Endothelial cell of umbilical vein (primary cell): ENCODE measurements around the gene TYSND1. TPM values are rescaled to one million over a fixed set of nuclear protein-coding genes. Genes with fewer than 3 reads are reported as not detected.

ENCODE experiments used
- BruUV-seq: library from RNA; stranded (reverse); fragments of 400-500 nt; replicated peaks from 2 replicates; lab custom pipeline; 2021; lab: Mats Ljungman, UMichigan
- CTCF ChIA-PET: fragments of 300-600, 350-600 bp; sonication (Branson Sonifier 250); formaldehyde crosslinking; loops from one replicate; lab custom pipeline; 2021; ENCODE audit warnings: antibody characterized with exemption, inconsistent platforms; lab: Charles Lee
- POLR2A ChIA-PET: fragments of 300-600, 350-600 bp; sonication (Branson Sonifier 250); formaldehyde crosslinking; loops from one replicate; lab custom pipeline; 2021; ENCODE audit warnings: antibody characterized with exemption, inconsistent platforms; lab: Charles Lee
- DNase-seq: peaks from one replicate; pipeline ENCODE4 v3.0.0-alpha.2; 2011; ENCODE audit warnings: low read depth, low spot score
- FAIRE-seq: peaks from 2 replicates; lab custom pipeline; 2011; peaks lifted over from hg19 to GRCh38; lab: Jason Lieb, UNC
- H2AFZ ChIP-seq: 2 replicates; pipeline ENCODE4 v1.6.0; 2012; ENCODE audit warnings: low read depth, low read length, control low read depth, inconsistent platforms
- H3K27ac ChIP-seq: 2 replicates; pipeline ENCODE4 v1.5.1; 2011; ENCODE audit warnings: low read depth, mild to moderate bottlenecking, control low read depth, low read length, moderate library complexity; ENCODE audit not compliant: insufficient read depth
- H3K27me3 ChIP-seq, 2 experiments: 2 replicates each; pipeline versions ENCODE4 v1.6.0 to v1.6.1; 2011; ENCODE audit warnings: low read length in 2 of 2, mixed read lengths in 1 of 2; ENCODE audit not compliant: control insufficient read depth in 2 of 2, insufficient read depth in 2 of 2
- H3K36me3 ChIP-seq, 2 experiments: 2 replicates in 1 of 2; 3 replicates in 1 of 2; pipeline ENCODE4 v1.5.1; 2011; ENCODE audit warnings: low read length in 2 of 2, mild to moderate bottlenecking in 1 of 2, moderate library complexity in 1 of 2; ENCODE audit not compliant: control insufficient read depth in 2 of 2, insufficient read depth in 2 of 2; ENCODE audit errors: extremely low read depth in 1 of 2
- H3K4me1 ChIP-seq: 3 replicates; pipeline ENCODE4 v1.5.1; 2011; ENCODE audit warnings: mild to moderate bottlenecking, low read length; ENCODE audit not compliant: control insufficient read depth, insufficient read depth; ENCODE audit errors: extremely low read depth
- H3K4me2 ChIP-seq: 2 replicates; pipeline ENCODE4 v1.6.1; 2011; ENCODE audit warnings: low read length, control low read depth, mixed read lengths; ENCODE audit not compliant: insufficient read depth
- H3K4me3 ChIP-seq, 3 experiments: fragments of 200-600 bp in 1 of 3; sonication (generic), shearing (Covaris generic) in 1 of 3; replicated peaks in 1 of 3; 2 replicates each; pipeline ENCODE4 v1.5.1; 2011 to 2016; ENCODE audit warnings: control low read depth in 3 of 3, low read length in 3 of 3, mild to moderate bottlenecking in 2 of 3, inconsistent platforms in 1 of 3, low read depth in 1 of 3, moderate library complexity in 1 of 3; ENCODE audit not compliant: insufficient read depth in 1 of 3
- H3K79me2 ChIP-seq: 2 replicates; pipeline ENCODE4 v1.6.0; 2012; ENCODE audit warnings: low read length, inconsistent platforms; ENCODE audit not compliant: control insufficient read depth, insufficient read depth
- H3K9ac ChIP-seq: replicated peaks from 2 replicates; pipeline ENCODE3; 2011; ENCODE audit warnings: low read length, control low read depth; ENCODE audit not compliant: insufficient read depth; ENCODE audit errors: extremely low read depth
- H3K9me1 ChIP-seq: replicated peaks from 3 replicates; pipeline ENCODE4 v1.6.0; 2011; ENCODE audit warnings: mild to moderate bottlenecking, low read length; ENCODE audit not compliant: control insufficient read depth, insufficient read depth; ENCODE audit errors: extremely low read depth
- H3K9me3 ChIP-seq: replicated peaks from 2 replicates; pipeline ENCODE4 v1.5.1; 2012; ENCODE audit warnings: low read length, inconsistent platforms; ENCODE audit not compliant: control insufficient read depth, insufficient read depth
- H4K20me1 ChIP-seq: replicated peaks from 2 replicates; pipeline ENCODE3; 2011; ENCODE audit warnings: mild to moderate bottlenecking, low read length; ENCODE audit not compliant: control insufficient read depth, insufficient read depth; ENCODE audit errors: extremely low read depth
- EZH2 ChIP-seq: IDR thresholded peaks from 2 replicates; pipeline ENCODE4 v1.6.1; 2012; ENCODE audit warnings: borderline replicate concordance, low read depth, mild to moderate bottlenecking, moderate library complexity, low read length, inconsistent platforms; ENCODE audit not compliant: severe bottlenecking
- FOS ChIP-seq: IDR thresholded peaks from 2 replicates; pipeline ENCODE4 v1.6.1; 2011; ENCODE audit warnings: mild to moderate bottlenecking, low read length, moderate library complexity, borderline replicate concordance; ENCODE audit not compliant: insufficient read depth
- GATA2 ChIP-seq: IDR thresholded peaks from 2 replicates; pipeline ENCODE4 v1.7.0; 2011; ENCODE audit warnings: low read depth, mild to moderate bottlenecking, moderate library complexity, mixed read lengths, low read length; ENCODE audit not compliant: insufficient read length, insufficient read depth
- JUN ChIP-seq: IDR thresholded peaks from 2 replicates; pipeline ENCODE4 v1.6.1; 2011; ENCODE audit warnings: borderline replicate concordance, low read depth; ENCODE audit not compliant: insufficient read length, insufficient read depth
- MAX ChIP-seq: IDR thresholded peaks from 2 replicates; pipeline ENCODE4 v1.6.1; 2011; ENCODE audit not compliant: insufficient read depth, insufficient read length
- MYC ChIP-seq: IDR thresholded peaks from one replicate; pipeline ENCODE4 v1.6.1; 2011; ENCODE audit warnings: mild to moderate bottlenecking, low read depth, low read length
- POLR2A ChIP-seq: IDR thresholded peaks from 2 replicates; pipeline ENCODE4 v1.6.1; 2012; ENCODE audit warnings: low read depth, mild to moderate bottlenecking, control low read depth, low read length
- POLR2AphosphoS5 ChIP-seq: IDR thresholded peaks from 2 replicates; pipeline ENCODE4 v1.6.1; 2012; ENCODE audit warnings: low read depth, mild to moderate bottlenecking, control low read depth, low read length, moderate library complexity; ENCODE audit not compliant: insufficient read depth
- dilution Hi-C: fragments of 300-500 bp; cut with MboI; formaldehyde crosslinking; loops from one replicate; pipeline ENCODE4 v1.15.0; 2019; ENCODE audit warnings: low sequenced_read_pairs; ENCODE audit not compliant: extremely low pct_ligation_motif_present
- intact Hi-C: fragments of 100-400 bp; cut with micrococcal nuclease; formaldehyde crosslinking; loops from one replicate; pipeline ENCODE4 v1.10.0; 2022
- polyA plus RNA-seq, 4 experiments: library from polyadenylated mRNA; depleted of rRNA in 3 of 4; stranded (reverse) in 3 of 4; unstranded in 1 of 4; fragments of >200 nt; gene quantifications; 2 replicates each; pipeline versions ENCODE4 v1.2.1 to v1.2.3, GENCODE V29; 2011 to 2012; ENCODE audit warnings: missing spikeins in 1 of 4
- total RNA-seq: library from RNA; stranded (reverse); gene quantifications from 2 replicates; pipeline ENCODE4 v1.2.3, GENCODE V29; 2021
- TF ChIP-seq, protein P1 (sequence below), 2 donors: IDR thresholded peaks; 1 replicate in 1 of 2; 2 replicates in 1 of 2; pipeline ENCODE4 v1.5.1; 2011; ENCODE audit warnings: low read length in 2 of 2, mild to moderate bottlenecking in 2 of 2, moderate library complexity in 2 of 2, control low read depth in 1 of 2, inconsistent platforms in 1 of 2, low read depth in 1 of 2; ENCODE audit not compliant: insufficient read depth in 1 of 2; ENCODE audit errors: extremely low read depth in 1 of 2

Gene TYSND1
- total and polyA plus RNA-seq, 2 donors (not counting 3 experiments of a cell fraction or from before 2014, with no cell fraction given): 5.1 to 7.8 TPM

DNA sequence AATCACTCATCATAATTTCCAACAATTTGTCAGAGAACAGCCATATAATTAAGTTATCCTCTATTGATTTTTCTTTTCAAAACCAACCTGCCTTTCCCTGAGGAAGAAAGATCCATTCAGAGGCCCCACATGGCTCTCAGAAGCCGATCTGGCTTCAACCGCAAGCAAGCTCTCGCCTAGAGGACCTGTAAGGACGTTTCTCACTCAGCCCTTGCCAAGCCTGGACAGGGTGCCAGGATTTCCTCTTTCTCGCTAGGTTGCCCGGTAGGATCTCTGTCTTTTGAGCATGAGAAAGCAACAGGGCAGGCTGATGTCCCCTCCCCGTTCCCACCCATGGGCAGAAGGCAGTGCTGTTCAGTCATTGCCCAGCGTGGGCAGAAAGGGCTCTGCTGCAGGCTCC is 26.9 kb downstream of the TYSND1 start:
- Histone ChIP-seq H3K36me3 (peaks cover 0 to 3% of the 10 kb centered on the region in 2 experiments), H3K27ac (no peak overlapping the region), H3K4me1 (peaks cover 6% of the 10 kb centered on the region), H3K9ac (no peak overlapping the region), H3K4me3 (no peak overlapping the region), H3K79me2 (no peaks in the 10 kb centered on the region), H2AFZ (no peak overlapping the region), H4K20me1 (no peaks in the 10 kb centered on the region), H3K4me2 (no peak overlapping the region), H3K9me3 (no peaks in the 10 kb centered on the region), H3K27me3 (no peaks in the 10 kb centered on the region), H3K9me1 (no peaks in the 10 kb centered on the region)
- no TSS peak for BruUV-seq
- FAIRE-seq (no peak), DNase-seq (no peak)
- no peak for TF ChIP-seq POLR2AphosphoS5
- TF ChIP-seq, protein P1, sequence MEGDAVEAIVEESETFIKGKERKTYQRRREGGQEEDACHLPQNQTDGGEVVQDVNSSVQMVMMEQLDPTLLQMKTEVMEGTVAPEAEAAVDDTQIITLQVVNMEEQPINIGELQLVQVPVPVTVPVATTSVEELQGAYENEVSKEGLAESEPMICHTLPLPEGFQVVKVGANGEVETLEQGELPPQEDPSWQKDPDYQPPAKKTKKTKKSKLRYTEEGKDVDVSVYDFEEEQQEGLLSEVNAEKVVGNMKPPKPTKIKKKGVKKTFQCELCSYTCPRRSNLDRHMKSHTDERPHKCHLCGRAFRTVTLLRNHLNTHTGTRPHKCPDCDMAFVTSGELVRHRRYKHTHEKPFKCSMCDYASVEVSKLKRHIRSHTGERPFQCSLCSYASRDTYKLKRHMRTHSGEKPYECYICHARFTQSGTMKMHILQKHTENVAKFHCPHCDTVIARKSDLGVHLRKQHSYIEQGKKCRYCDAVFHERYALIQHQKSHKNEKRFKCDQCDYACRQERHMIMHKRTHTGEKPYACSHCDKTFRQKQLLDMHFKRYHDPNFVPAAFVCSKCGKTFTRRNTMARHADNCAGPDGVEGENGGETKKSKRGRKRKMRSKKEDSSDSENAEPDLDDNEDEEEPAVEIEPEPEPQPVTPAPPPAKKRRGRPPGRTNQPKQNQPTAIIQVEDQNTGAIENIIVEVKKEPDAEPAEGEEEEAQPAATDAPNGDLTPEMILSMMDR (IDR thresholded peaks at IDR 0.05; ENCODE audit: extremely low read depth in 1 of 2, insufficient read depth in 1 of 2, low read depth in 1 of 2, low read length in 2 of 2): no peak
- no peak for TF ChIP-seq MAX
- no peak for TF ChIP-seq EZH2
- no peak for TF ChIP-seq JUN
- no peak for TF ChIP-seq POLR2A
- no peak for TF ChIP-seq FOS
- TF ChIP-seq MYC: no peak
- no peak for TF ChIP-seq GATA2
- CTCF ChIA-PET: no interaction called here
- intact Hi-C loops (no loop called here), dilution Hi-C loops (no loop called here)
- POLR2A ChIA-PET: no interaction called here
